Measurements from ENCODE around the gene CDR2.
"Not testable (repeated sequence)": the region's sequence is repeated elsewhere in the genome, so short reads cannot be mapped to it uniquely, and the experiment has no call there.

CDR2 gene

GRCh38 chr16:22375117-22375962 is 921 bp upstream of the CDR2 start:
- no peak for DNase-seq

GRCh38 chr16:22373662-22374310 is 633 bp downstream of the CDR2 start:
- no peak for DNase-seq

- peak; percentile 43 for DNase-seq
These were observed 1.3 kb downstream of the CDR2 start for GRCh38 chr16:22372882-22373661.

DNA sequence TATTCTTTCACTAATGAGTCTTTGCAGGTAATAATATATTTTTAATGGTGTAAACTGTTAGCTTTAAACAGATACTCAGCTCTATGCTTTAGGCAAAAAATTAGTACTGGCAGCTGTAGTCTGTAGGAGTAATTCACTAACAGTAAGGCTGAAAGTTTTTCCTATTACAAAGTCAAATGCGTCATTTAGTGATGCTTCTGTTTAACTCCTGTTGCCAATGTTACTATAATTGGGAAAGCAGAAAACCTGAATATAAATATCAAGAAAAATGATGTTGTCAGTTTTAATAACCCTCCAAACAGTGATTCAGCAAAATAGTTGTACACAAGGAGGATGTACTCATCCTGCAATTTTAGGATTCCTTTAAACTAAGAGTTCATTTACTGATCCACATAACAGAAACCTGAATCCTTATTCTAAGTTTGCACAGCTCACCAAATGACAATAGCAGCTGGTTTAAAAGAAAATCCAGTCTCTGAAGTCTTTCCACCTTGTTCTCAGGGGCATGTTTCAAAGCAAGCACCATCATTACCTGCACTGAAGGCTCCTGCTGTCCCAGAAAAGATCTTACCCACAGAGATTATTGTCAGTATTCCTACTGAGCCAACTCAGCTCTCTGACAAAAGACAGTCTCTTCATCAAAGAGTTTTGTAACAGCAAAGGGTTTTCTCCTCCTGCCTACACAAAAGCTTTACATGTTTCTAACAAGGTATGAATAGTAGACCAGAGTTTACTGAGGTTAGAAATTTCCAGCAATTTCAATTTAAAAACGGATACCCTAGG is 4.2 kb downstream of the CDR2 start:
- no peak for DNase-seq

DNA sequence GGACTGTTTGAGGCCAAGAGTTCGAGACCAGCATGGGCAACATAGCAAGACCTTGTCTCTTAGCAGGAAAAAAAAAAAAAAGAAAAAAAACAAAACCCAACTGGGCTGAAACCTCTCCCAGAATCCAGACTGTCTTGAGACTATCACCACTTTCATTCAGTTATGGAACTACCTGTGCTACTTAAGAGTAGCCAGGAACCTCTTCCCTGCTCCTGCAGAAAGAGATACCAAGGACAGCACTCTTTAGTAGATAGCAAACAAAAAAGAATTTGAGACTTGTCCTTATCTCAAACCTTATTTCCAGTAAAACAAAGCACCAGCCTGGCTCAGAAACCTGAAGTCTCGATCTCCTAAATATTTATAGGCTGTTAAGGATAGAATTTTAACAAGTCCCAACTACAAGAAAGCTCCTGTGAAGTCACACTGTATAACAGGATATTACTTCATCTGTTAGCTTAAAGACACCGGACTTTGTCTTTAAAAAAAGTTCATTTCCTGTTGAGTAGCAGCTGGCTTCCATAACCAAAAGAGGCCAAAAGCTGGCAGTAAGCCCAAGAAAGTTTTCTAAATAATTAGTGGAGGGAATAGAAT is 5.1 kb downstream of the CDR2 start:
- DNase-seq, result peak; percentile 31

DNA sequence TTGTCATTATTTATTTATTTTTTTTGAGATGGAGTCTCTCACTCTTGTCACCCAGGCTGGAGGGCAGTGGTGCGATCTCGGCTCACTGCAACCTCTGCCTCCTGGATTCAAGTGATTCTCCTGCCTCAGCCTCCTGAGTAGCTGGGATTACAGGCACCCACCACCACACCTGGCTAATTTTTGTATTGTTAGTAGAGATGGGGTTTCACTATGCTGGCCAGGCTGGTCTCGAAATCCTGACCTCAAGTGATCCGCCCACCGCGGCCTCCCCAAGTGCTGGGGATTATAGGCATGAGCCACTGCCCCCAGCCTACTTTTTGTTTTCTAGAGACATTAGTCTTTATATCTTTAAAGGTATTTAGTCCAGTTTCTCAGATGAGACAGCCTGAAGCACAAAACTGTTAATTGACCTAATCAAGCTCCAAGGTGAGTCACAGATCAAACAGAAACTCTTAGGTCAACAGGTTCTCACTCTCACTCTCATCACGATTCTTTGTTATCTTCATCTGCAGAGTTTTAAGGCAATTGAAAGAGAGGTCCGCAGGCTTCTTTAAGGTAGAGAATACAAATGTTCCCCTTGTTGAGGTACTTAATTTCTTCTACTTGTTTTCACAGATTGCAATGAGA is 6.1 kb downstream of the CDR2 start:
- not testable (repeated sequence) for DNase-seq

DNA sequence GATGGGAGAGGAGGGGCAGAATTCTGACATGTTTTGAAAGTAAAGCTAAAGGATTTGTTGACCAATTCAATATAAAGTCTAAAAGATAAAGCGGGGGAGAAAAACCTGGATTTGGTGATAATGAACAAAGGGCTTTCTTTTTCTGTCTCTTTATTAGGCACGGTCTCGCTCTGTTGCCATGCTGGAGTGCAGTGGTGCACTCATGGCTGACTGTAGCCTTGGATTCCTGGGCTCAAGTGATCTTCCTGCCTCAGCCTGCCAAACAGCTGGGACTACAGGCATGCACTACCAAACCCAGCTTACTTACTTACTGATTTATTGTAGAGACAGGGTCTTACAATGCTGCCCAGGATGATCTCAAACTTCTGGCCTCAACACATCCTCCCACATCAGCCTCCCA is 7.5 kb downstream of the CDR2 start:
- DNase-seq, result no peak

GRCh38 chr16:22366371-22366770 is 8.0 kb downstream of the CDR2 start:
- DNase-seq, result no peak

GRCh38 chr16:22364241-22364640 is 10.2 kb downstream of the CDR2 start:
- no peak for DNase-seq

DNA sequence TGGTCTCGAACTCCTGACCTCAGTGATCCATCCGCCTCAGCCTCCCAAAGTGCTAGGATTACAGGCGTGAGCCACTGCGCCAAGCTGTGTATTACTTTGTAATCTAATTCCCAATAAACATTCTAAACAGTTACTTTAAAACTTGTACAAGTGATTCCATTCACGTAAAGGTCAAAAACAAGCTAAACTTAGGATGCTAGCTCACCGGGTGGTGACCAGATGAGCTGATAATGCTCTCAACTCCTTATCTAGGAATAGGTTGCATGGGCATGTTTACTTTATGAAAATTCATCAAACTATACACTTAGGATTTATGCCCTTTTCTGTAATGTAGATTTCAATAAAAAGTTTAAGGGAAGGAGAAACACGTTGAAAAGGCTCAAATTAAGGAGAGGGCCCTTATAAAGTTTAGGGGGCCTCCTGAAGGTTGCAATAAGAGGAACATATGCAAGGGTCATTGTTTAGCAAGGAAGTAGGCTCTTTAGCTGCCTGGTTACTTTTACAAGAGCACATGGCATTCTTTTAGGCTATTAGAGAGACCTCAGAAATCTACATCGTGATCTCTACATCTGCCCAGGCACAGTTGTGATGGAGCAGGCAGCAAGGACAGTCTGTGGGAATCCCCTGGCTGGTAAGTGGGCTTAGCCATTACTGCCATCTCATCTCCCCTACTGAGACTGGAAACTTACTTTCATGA is 13.3 kb downstream of the CDR2 start:
- DNase-seq, result no peak

DNA sequence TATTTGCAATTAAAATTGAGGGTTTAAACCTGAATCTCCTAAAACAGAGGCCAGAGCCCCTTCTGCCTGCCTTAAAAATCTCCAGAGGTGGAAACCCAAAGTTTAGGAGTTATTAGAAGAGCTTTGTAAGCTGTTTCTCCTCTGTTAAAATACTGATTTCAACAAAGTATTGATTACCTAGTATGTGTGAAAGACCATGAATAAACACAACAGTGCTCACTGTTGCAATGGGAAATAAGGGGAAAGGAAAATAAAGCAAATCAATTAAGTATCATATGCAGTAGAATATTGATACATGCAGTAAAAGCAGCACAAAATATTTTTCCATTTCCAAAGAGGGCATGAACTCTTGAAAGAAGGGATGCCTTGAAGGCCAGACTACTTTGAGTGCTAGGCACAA is 14.7 kb downstream of the CDR2 start:
- DNase-seq, result no peak

DNA sequence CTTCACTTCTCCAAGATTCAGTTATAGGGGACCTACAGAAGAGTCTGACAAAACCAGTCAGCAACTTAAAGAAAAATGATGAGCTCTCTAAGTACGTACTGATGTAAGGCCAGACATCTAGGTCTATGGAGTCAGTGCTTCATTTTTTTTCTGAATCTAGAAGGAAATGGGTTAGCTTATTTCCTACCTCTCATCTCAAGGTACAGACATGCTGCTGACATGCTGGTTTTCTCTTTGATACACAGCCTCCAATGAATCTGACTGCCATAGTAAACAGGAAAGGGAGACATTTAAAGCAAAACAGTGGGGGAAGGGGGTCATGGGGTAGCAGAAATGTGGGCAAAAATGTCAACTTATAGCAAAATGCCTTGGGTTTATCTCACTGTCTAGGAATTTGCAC is 16.4 kb downstream of the CDR2 start:
- no peak for DNase-seq

- no peak for DNase-seq
These were observed 16.8 kb downstream of the CDR2 start for GRCh38 chr16:22357635-22357971.

DNA sequence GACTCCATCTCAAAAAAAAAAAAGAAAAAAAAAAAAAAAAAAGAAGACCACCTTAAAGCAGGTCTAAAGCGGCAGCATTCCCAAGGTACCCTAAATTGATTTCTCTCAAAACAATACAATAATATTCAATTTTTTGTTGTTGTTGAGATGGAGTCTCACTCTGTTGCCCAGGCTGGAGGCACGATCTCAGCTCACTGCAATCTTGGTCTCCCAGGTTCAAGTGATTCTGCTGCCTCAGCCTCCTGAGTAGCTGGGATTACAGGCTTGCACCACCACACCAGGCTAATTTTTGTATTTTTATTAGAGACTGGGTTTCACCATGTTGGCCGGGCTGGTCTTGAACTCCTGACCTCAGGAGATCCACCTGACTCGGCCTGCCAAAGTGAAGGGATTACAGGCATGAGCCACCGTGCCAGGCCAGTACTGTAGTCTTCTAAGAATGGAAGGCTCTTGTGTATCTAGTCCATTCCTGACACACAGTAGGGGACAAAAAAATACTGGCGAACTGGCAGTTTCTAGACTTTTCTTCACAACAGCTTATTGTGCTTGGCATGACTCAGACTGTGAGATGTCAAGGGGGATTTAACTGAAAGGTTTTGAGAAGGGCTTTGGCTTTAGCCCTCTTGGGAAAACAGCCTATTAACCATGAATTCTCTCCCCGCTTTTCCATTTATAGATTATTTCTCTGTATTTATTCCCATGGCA is 17.3 kb downstream of the CDR2 start:
- no peak for DNase-seq

DNA sequence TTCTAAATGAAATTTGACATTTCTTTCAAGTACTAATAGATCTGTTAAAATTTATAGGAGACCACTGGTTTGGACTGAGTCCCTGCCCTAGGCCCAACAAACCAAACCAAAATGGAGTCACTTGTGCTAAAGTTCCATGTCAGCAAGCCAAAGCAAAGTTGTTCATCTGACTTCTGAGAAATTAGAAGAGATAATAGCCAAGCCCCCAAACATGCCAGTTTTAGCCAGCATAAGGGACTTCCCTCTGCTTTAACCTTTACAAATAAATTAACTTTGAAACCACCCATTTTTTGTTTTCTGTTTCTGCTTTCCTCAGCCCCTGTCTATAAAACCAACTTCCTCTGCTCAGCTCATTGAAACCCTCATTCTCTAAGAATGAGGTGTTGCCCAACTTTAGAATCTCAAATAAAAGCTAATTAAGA is 18.9 kb downstream of the CDR2 start:
- no peak for DNase-seq

- no peak for DNase-seq
These were observed 20.4 kb downstream of the CDR2 start for GRCh38 chr16:22353933-22354541.

- peak; percentile 39 for DNase-seq
These were observed 21.1 kb downstream of the CDR2 start for GRCh38 chr16:22353191-22353919.

DNA sequence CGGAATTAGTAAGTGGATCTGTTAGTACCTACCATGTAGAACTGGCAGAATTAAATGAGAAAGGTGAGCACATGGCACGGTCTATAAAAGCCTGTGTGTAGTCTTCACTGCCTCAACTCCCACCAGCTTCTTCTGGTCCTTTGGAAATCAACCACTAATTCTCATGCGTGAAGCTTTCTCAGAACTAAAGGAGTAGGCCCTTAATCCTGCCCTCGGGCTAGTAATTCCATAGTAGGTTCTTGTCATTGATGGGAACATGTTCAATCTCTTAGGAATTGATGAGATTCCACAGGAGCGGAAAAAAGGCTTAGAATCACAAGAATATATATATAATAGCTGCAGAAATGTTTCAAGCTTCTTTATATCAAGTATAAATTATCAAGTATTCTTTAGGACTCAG is 21.7 kb downstream of the CDR2 start:
- no peak for DNase-seq

DNA sequence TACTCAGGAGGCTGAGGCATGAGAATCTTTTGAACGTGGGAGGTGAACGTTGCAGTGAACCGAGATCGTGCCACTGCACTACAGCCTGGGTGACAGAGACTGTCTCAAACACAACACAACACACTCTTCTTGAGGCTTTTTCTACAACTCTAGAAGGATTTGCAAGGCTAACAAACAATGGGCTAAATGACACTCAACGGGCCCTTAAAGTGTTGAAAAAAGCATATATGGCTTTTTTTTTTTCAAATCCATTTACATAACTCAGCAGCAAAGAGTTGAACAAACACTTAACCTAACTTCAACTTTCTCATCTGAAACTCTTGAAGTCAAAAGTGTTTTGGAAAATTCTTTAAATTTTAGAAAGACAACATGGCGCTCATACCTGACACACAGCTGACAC is 22.3 kb downstream of the CDR2 start:
- no peak for DNase-seq

- DNase-seq, result not testable (repeated sequence)
These were observed 23.4 kb downstream of the CDR2 start for GRCh38 chr16:22351017-22351416.

Measured in activated CD4-positive, alpha-beta T cell treated with anti-CD3 and anti-CD28 coated beads, Interleukin-2, amount 50 U/mL, for 16 hours (primary cell).